NT2/D1 (cell line): ENCODE data around the gene FOXD4.
"Not testable (repeated sequence)": the region's sequence is repeated elsewhere in the genome, so short reads cannot be mapped to it uniquely, and the experiment has no call there.

Experiments
- DNase-seq: peaks from one replicate; pipeline ENCODE4 v3.0.0-alpha.2; 2011; ENCODE audit warnings: low read depth, low spot score
- H3K27me3 ChIP-seq: 2 replicates; pipeline ENCODE4 v1.6.0; 2011; ENCODE audit warnings: mild to moderate bottlenecking; ENCODE audit not compliant: insufficient read length, insufficient read depth
- H3K36me3 ChIP-seq: 2 replicates; pipeline ENCODE4 v1.6.1; 2011; ENCODE audit warnings: mild to moderate bottlenecking, low read length, mixed read lengths; ENCODE audit not compliant: insufficient read depth, insufficient read length
- H3K4me1 ChIP-seq: 2 replicates; pipeline ENCODE4 v1.5.1; 2011; ENCODE audit not compliant: insufficient read depth, insufficient read length
- H3K4me3 ChIP-seq: 2 replicates; pipeline ENCODE4 v1.5.1; 2011; ENCODE audit warnings: low read depth; ENCODE audit not compliant: insufficient read length
- H3K9ac ChIP-seq: 2 replicates; pipeline ENCODE4 v1.6.0; 2011; ENCODE audit warnings: low read depth; ENCODE audit not compliant: insufficient read length
- H3K9me3 ChIP-seq: 2 replicates; pipeline ENCODE4 v1.5.1; 2011; ENCODE audit warnings: mild to moderate bottlenecking, low read length; ENCODE audit not compliant: insufficient read depth
- SUZ12 ChIP-seq: IDR thresholded peaks from 2 replicates; pipeline ENCODE4 v1.6.1; 2011; ENCODE audit not compliant: insufficient read length, insufficient read depth; ENCODE audit errors: extremely low read depth

Gene FOXD4

GRCh38 chr9:117995-118467 is at the start of gene FOXD4:
FOXD4 (minus strand) TSS chr9:118417; CDS start chr9:118119, 298 bp downstream.
- H3K4me1 ChIP-seq, H3K4me3 ChIP-seq: not testable (repeated sequence)
- peaks cover 43% of the 10 kb centered on the region for H3K27me3 ChIP-seq

GRCh38 chr9:159871-160270 is 41.7 kb upstream of the FOXD4 start:
- H3K27me3 ChIP-seq, H3K9ac ChIP-seq, DNase-seq, H3K4me3 ChIP-seq, H3K4me1 ChIP-seq, H3K9me3 ChIP-seq, H3K36me3 ChIP-seq: not testable (repeated sequence)

More at GRCh38 chr9:117995-118467, at the start of gene FOXD4:
- not testable (repeated sequence) for H3K9ac ChIP-seq, DNase-seq, H3K36me3 ChIP-seq, H3K9me3 ChIP-seq

DNA sequence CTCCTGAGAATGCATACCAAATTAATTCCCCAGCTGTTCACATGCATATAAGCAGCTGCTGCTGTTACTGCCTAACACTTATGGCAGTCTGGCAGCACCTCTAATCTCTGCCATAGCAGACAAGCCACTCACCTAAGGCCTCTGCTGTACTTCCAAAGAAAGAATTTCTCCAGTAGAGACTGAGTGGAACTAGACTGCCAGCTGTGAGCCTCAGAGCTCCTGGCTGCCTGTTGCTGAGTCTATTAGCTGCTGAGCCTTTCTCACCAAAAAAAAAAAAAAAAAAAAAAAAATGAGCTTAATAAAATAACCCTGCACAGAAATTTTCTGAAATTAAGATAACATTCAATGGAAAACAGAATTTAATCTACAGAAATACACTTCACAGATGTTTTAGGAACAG is 33.0 kb upstream of the FOXD4 start:
- not testable (repeated sequence) for H3K27me3 ChIP-seq, H3K9ac ChIP-seq, H3K36me3 ChIP-seq, DNase-seq, H3K4me3 ChIP-seq, H3K9me3 ChIP-seq, H3K4me1 ChIP-seq

DNA sequence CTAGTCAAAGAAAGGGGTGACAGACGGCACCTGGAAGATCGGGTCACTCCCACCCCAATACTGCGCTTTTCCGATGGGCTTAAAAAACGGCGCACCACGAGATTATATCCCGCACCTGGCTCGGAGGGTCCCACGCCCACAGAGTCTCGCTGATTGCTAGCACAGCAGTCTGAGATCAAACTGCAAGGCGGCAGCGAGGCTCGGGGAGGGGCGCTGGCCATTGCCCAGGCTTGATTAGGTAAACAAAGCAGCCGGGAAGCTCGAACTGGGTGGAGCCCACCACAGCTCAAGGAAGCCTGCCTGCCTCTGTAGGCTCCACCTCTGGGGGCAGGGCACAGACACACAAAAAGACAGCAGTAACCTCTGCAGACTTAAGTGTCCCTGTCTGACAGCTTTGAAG is 21.7 kb upstream of the FOXD4 start:
- not testable (repeated sequence) for H3K36me3 ChIP-seq, DNase-seq, H3K27me3 ChIP-seq, H3K4me3 ChIP-seq, H3K9me3 ChIP-seq, H3K4me1 ChIP-seq, H3K9ac ChIP-seq

DNA sequence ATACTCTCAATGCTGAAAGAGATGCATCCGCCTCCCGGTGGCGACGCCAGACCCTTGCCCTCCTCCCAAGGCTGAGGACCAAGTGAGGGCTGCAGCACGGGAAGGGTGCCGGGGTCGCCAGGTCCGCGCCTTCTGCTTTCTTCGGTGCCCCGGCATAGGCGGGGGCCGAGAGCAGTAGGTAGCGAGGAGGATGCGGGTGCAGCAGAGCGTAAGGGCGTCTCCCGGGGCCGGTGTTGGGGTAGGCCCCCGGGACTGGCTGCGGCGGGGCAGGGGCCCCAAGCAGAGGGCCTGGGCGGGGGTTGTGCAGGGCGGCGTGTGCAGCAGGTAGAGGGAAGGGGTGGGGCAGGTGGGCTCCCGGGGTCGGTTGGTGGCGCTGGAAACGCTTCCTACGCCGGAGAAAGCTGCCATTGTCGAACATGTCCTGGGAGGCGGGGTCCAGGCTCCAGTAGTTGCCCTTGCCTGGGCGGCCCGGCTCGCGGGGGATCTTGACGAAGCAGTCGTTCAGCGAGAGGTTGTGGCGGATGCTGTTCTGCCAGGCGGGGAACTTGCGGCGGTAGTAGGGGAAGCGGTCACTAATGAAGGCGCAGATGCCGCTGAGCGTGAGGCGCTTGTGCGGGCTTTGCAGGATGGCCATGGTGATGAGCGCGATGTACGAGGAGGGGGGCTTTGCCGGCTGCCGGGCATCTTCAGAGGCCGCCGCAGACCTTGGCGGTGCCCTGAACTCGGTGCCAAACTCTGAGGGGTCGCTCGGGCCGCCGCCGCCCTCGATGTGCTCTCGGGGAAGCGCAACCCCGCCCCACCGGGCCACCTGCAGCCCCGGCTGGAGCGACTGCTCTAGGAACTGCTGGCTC is 848 bp downstream of the FOXD4 start:
- H3K4me3 ChIP-seq, H3K36me3 ChIP-seq, H3K9ac ChIP-seq, H3K4me1 ChIP-seq, H3K9me3 ChIP-seq, DNase-seq: not testable (repeated sequence)
- peaks cover 50% of the 10 kb centered on the region for H3K27me3 ChIP-seq

DNA sequence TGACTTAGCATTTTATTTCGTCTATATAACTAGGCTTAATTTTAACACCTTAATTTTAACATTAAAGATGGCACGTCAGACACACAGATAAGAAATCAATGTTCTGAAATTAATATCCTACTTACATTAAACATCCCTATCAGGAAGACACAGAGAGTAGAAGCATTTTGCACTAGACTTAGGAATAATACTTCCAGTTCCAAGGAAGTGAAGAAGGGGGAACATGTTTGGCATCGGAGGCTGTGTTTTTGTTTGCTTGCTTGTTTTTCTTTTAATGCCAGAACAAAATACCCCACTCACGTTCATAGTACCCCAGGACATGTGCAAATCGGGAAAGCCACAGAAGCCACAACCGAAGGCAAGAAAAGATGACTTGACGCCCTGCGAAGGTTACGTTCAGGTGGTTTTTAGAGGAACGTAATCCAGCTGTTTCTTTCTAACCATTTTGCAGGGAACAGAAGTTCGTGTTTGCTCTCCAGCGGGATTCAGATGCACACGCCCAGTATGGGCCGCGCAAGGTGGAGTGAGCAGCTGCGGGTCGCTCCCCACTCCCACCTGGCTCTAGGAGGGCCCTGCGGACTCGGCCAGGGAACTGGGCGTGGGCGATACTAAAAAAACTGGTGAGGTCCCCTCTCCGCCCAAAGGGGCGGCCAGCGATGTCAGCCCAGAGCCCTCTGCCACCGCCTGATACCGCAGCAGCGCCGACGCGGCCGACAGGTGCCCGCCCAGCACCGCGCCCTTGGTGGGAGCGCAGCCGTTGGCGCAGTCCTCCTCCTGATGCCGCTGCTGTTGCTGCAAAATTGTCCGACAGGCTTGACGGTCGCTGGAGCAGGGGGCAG is 1.8 kb downstream of the FOXD4 start:
- not testable (repeated sequence) for DNase-seq, H3K4me3 ChIP-seq, H3K4me1 ChIP-seq, H3K9me3 ChIP-seq, H3K36me3 ChIP-seq, H3K9ac ChIP-seq
- H3K27me3 ChIP-seq: peaks cover 56% of the 10 kb centered on the region

GRCh38 chr9:115118-115451 is 3.1 kb downstream of the FOXD4 start:
- H3K9me3 ChIP-seq, H3K36me3 ChIP-seq, H3K4me1 ChIP-seq, DNase-seq, H3K9ac ChIP-seq, H3K4me3 ChIP-seq: not testable (repeated sequence)
- peaks cover 56% of the 10 kb centered on the region for H3K27me3 ChIP-seq

- Histone ChIP-seq H3K4me3 (peak overlapping the region; percentile 49), H3K27me3 (peaks cover 62% of the 10 kb centered on the region)
- peak; percentile 51 for TF ChIP-seq SUZ12
- not testable (repeated sequence) for DNase-seq, H3K36me3 ChIP-seq, H3K9me3 ChIP-seq, H3K9ac ChIP-seq, H3K4me1 ChIP-seq
Measured at GRCh38 chr9:114267-115117, 3.7 kb downstream of the FOXD4 start.

DNA sequence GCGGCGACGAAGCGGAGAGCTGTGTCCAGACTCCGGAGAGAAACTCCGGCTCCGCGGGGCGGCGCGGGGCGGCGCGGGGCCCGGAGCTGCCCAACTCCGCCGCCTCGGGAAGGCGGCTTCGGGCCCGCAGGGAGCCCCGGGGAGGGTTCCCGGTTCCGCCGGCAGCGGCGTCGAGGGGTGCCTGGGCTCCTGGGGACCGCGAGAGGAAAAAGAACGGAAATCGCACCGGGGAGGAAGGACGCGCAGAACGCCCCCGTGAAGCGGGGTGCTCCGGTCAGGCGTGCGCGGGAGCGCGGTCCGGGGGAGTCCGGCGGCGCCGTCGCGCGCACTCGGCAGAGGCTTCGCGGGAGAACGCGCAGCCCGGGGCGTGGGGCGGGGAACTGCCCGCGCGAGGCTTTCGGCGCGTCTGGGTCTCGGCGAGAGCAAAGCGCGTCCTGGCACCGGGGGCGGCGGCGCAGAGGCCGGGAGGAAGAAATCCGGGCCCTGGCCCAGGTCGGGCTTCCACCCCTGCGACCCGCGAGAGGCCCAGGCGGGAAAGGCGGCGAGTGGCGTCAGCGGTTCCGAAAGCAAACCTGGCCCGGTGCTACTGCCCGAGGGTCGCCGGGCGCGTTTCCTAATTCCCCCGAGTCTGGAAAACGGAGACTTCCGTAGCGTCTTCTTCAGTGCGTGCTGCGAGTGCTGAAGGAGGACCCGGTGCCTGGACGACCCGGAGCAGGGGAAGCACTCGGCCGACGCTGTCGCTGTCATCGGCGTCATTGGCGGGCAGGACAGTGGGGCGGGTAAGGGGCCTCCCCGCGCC is 4.5 kb downstream of the FOXD4 start:
- peaks cover 68% of the 10 kb centered on the region for H3K27me3 ChIP-seq
- DNase-seq, H3K36me3 ChIP-seq, H3K4me1 ChIP-seq, H3K9me3 ChIP-seq: not testable (repeated sequence)
- peak overlapping the region; percentile 49 for H3K4me3 ChIP-seq
- peak overlapping the region; percentile 50 for H3K9ac ChIP-seq
